HEK293T (cell line): ENCODE measurements around the gene CPE.

Experiments
- CTCF ChIA-PET: fragments of 350-600 bp; formaldehyde crosslinking; extraction: SDS; loops from one replicate; lab custom pipeline; 2021; ENCODE audit warnings: antibody characterized with exemption, inconsistent platforms; lab: Yijun Ruan, JAX
- POLR2A ChIA-PET: fragments of 350-600 bp; formaldehyde crosslinking; extraction: SDS; loops from one replicate; lab custom pipeline; 2020; ENCODE audit warnings: antibody characterized with exemption, inconsistent platforms; lab: Yijun Ruan, JAX
- DNase-seq: peaks from one replicate; pipeline ENCODE4 v3.0.0; 2012; ENCODE audit warnings: mixed read lengths; ENCODE audit errors: extremely low spot score
- ARNT ChIP-seq: fragments of 450-650 bp; IDR thresholded peaks from 2 replicates; pipeline ENCODE4 v1.6.1; 2017; ENCODE audit warnings: mild to moderate bottlenecking
- BHLHE40 ChIP-seq: fragments of 450-650 bp; IDR thresholded peaks from 2 replicates; pipeline ENCODE4 v1.6.1; 2016; ENCODE audit warnings: mild to moderate bottlenecking, moderate library complexity, borderline replicate concordance
- CTBP1 ChIP-seq: fragments of 450-650 bp; IDR thresholded peaks from 2 replicates; pipeline ENCODE4 v1.6.1; 2016; ENCODE audit warnings: borderline replicate concordance
- ELF4 ChIP-seq: fragments of 450-650 bp; IDR thresholded peaks from 2 replicates; pipeline ENCODE4 v1.6.1; 2017; ENCODE audit warnings: antibody characterized with exemption
- FOXA1 ChIP-seq: fragments of 450-650 bp; IDR thresholded peaks from 2 replicates; pipeline ENCODE4 v1.6.1; 2016; ENCODE audit warnings: mild to moderate bottlenecking
- FOXK2 ChIP-seq: fragments of 450-650 bp; IDR thresholded peaks from 2 replicates; pipeline ENCODE4 v1.6.1; 2016; ENCODE audit warnings: mild to moderate bottlenecking
- FOXM1 ChIP-seq: fragments of 450-650 bp; IDR thresholded peaks from 2 replicates; pipeline ENCODE4 v1.6.1; 2017; ENCODE audit warnings: mild to moderate bottlenecking, borderline replicate concordance
- HDGF ChIP-seq: fragments of 450-650 bp; IDR thresholded peaks from 2 replicates; pipeline ENCODE4 v1.6.1; 2017; ENCODE audit warnings: antibody characterized with exemption, borderline replicate concordance
- L3MBTL2 ChIP-seq: fragments of 450-650 bp; conservative IDR thresholded peaks from 2 replicates; pipeline ENCODE4 v1.6.1; 2016; ENCODE audit warnings: mild to moderate bottlenecking
- LEF1 ChIP-seq: fragments of 450-650 bp; IDR thresholded peaks from 2 replicates; pipeline ENCODE4 v1.6.1; 2017; ENCODE audit warnings: mild to moderate bottlenecking, borderline replicate concordance
- NFRKB ChIP-seq: fragments of 450-650 bp; IDR thresholded peaks from 2 replicates; pipeline ENCODE4 v1.6.1; 2016; ENCODE audit warnings: mild to moderate bottlenecking, moderate library complexity
- PKNOX1 ChIP-seq: fragments of 450-650 bp; IDR thresholded peaks from 2 replicates; pipeline ENCODE4 v1.6.1; 2016
- SP1 ChIP-seq: fragments of 450-650 bp; IDR thresholded peaks from 2 replicates; pipeline ENCODE4 v1.6.1; 2017
- SUZ12 ChIP-seq: fragments of 450-650 bp; IDR thresholded peaks from 2 replicates; pipeline ENCODE4 v1.6.1; 2016; ENCODE audit warnings: mild to moderate bottlenecking
- TARDBP ChIP-seq: fragments of 450-650 bp; IDR thresholded peaks from 2 replicates; pipeline ENCODE4 v1.6.1; 2016
- ZNF384 ChIP-seq: fragments of 450-650 bp; IDR thresholded peaks from 2 replicates; pipeline ENCODE4 v1.6.1; 2016

CPE gene

GRCh38 chr4:165470009-165470408, 91.2 kb downstream of the CPE start:
- ChIA-PET POLR2A (no interaction called here), CTCF (no interaction called here)
- no peak for DNase-seq
- no peak for TF ChIP-seq PKNOX1
- no peak for TF ChIP-seq L3MBTL2
- TF ChIP-seq LEF1, result no peak
- TF ChIP-seq TARDBP, result no peak
- TF ChIP-seq SP1, result no peak
- TF ChIP-seq FOXM1, result no peak
- TF ChIP-seq HDGF, result no peak
- TF ChIP-seq NFRKB, result no peak
- TF ChIP-seq CTBP1, result no peak
- TF ChIP-seq FOXK2, result no peak
- TF ChIP-seq BHLHE40, result no peak
- no peak for TF ChIP-seq SUZ12
- TF ChIP-seq ZNF384, result no peak

GRCh38 chr4:165472943-165473676, 94.3 kb downstream of the CPE start:
- ChIA-PET CTCF (interaction anchor here (1.3 kb wide), 1 partner anchor 342 kb away, joined by 3 read pairs; no protein-coding TSS in a partner anchor), POLR2A (no interaction called here)
- TF ChIP-seq FOXM1 (no peak), L3MBTL2 (no peak), FOXA1 (no peak), SUZ12 (no peak), HDGF (no peak), PKNOX1 (no peak), SP1 (no peak), BHLHE40 (no peak), TARDBP (no peak), NFRKB (no peak), ARNT (no peak), ELF4 (no peak), CTBP1 (no peak), LEF1 (no peak)
- DNase-seq, result no peak

GRCh38 chr4:165474784-165475705, 96.2 kb downstream of the CPE start:
- CTCF ChIA-PET, result interaction anchor here (0.6 kb wide), 1 partner anchor 131 kb away, joined by 6 read pairs; no protein-coding TSS in a partner anchor
- TF ChIP-seq FOXM1 (no peak), BHLHE40 (no peak), HDGF (no peak), SUZ12 (no peak), ARNT (no peak), NFRKB (no peak)
- POLR2A ChIA-PET, result interaction anchor here (0.9 kb wide), 1 partner anchor 11 kb away, joined by 3 read pairs; no protein-coding TSS in a partner anchor
- DNase-seq, result no peak

GRCh38 chr4:165475706-165476070, 96.9 kb downstream of the CPE start:
- ChIA-PET POLR2A (interaction anchor here (0.9 kb wide), 1 partner anchor 11 kb away, joined by 3 read pairs; no protein-coding TSS in a partner anchor), CTCF (no interaction called here)
- no peak for DNase-seq
- TF ChIP-seq L3MBTL2 (no peak), BHLHE40 (no peak), NFRKB (no peak), LEF1 (no peak), HDGF (no peak), FOXA1 (no peak), FOXM1 (no peak), FOXK2 (no peak), CTBP1 (no peak), ELF4 (no peak)

- no peak for TF ChIP-seq ARNT
- no peak for TF ChIP-seq FOXK2
- no peak for TF ChIP-seq PKNOX1
- no peak for TF ChIP-seq L3MBTL2
- no peak for TF ChIP-seq CTBP1
- TF ChIP-seq FOXM1, result no peak
- no peak for TF ChIP-seq ZNF384
- no peak for TF ChIP-seq LEF1
- TF ChIP-seq FOXA1, result no peak
- TF ChIP-seq TARDBP, result no peak
- TF ChIP-seq ELF4, result no peak
- no peak for TF ChIP-seq NFRKB
- no peak for TF ChIP-seq SP1
- TF ChIP-seq BHLHE40, result no peak
- ChIA-PET POLR2A (no interaction called here), CTCF (no interaction called here)
- no peak for DNase-seq
Measured at GRCh38 chr4:165476214-165477098, 97.6 kb downstream of the CPE start.
